Motor neuron (in vitro differentiated cells): ENCODE measurements around the gene RAD51AP2. TPM values are rescaled to one million over a fixed set of nuclear protein-coding genes. Genes with fewer than 3 reads are reported as not detected.
A peak's percentile ranks its signal among the peaks of the same experiment; 100 is the strongest.
"Not testable (repeated sequence)": the region's sequence is repeated elsewhere in the genome, so short reads cannot be mapped to it uniquely, and the experiment has no call there.

Experiments
- ATAC-seq, 8 experiments: fragments of 200-7000 bp; cut with Tn5 transposase; replicated peaks in 6 of 8; 2 replicates each; pipeline ENCODE4 v1.8.0; 2021; ENCODE audit warnings: mild to moderate bottlenecking in 8 of 8, moderate library complexity in 8 of 8
- H3K27ac ChIP-seq, 2 donors: fragments of 250-450 bp; sonication (Bioruptor Pico); 2 replicates each; pipeline ENCODE4 v1.9.0; 2021; ENCODE audit warnings: antibody characterized with exemption in 2 of 2, mild to moderate bottlenecking in 2 of 2, moderate library complexity in 1 of 2
- H3K4me1 ChIP-seq, 2 donors: fragments of 250-450 bp; sonication (Bioruptor Pico); replicated peaks in 1 of 2; 2 replicates each; pipeline ENCODE4 v1.6.1; 2021; ENCODE audit warnings: antibody characterized with exemption in 2 of 2, mild to moderate bottlenecking in 2 of 2, moderate library complexity in 1 of 2
- H3K4me3 ChIP-seq, 5 donors: fragments of 250-450 bp; sonication (Bioruptor Pico); 2 replicates each; pipeline ENCODE4 v1.9.0; 2021; ENCODE audit warnings: antibody characterized with exemption in 5 of 5, mild to moderate bottlenecking in 5 of 5, moderate library complexity in 4 of 5
- WGBS, 10 experiments: fragments of 450-650 bp; shearing (Covaris generic); methylation state at CpG; one replicate each; pipeline ENCODE4 v1.0.0; 2022; 5-methylcytosine and 5-hydroxymethylcytosine counted together
- in situ Hi-C, 9 experiments: fragments of 400-800 bp; cut with MboI; loops; one replicate each; pipeline ENCODE4 v1.15.0; 2021; ENCODE audit warnings: low sequenced_read_pairs in 9 of 9, low pct_unique_long_range_greater_than_20kb in 2 of 9; ENCODE audit not compliant: unreplicated experiment in 9 of 9
- total RNA-seq, 8 experiments: library from RNA; unstranded; fragments of 300-600 nt; gene quantifications; 2 replicates each; pipeline versions ENCODE4 v1.2.3 to v1.2.4, GENCODE V29; 2022

Gene RAD51AP2
- under 1 TPM in 5 of 8 experiments, not detected in 3; 0.21 to 0.81 (median 0.33) TPM for total RNA-seq

- Histone ChIP-seq H3K27ac (no peak within 1 kb of the TSS), H3K4me3 (peak within 1 kb of the TSS; percentile 35 to 48 (median 44)), H3K4me1 (peaks cover 2% of the 10 kb centered on the region in 2 donors)
- in situ Hi-C loops = no loop called here
- ATAC-seq = peak; percentile 94 to 99 (median 97)
- WGBS, 10 experiments = 0 to 46% (median 10%) methylated on average over 2 to 12 of the region's 38 CpGs; no CpG with 5 or more reads in 1 of the 10 experiments
Observed at GRCh38 chr2:17518212-17519154, at the start of gene RAD51AP2. Gene RAD51AP2 (minus strand): TSS chr2:17518440. CDS start chr2:17518415, 25 bp downstream.

- WGBS, 10 experiments = 29 to 90% (median 69%) methylated on average over 1 to 3 of the region's 3 CpGs; no CpG with 5 or more reads in 2 of the 10 experiments
- in situ Hi-C loops, H3K4me1 ChIP-seq, ATAC-seq, H3K4me3 ChIP-seq, H3K27ac ChIP-seq: not testable (repeated sequence)
Observed at GRCh38 chr2:17565726-17566125, 47.5 kb upstream of the RAD51AP2 start.

- in situ Hi-C loops = no loop called here
- no peaks in the 10 kb centered on the region for H3K4me1 ChIP-seq
- H3K4me3 ChIP-seq = no peak overlapping the region
- H3K27ac ChIP-seq = no peak overlapping the region
- 20 to 100% (median 84%) methylated on average over 1 to 3 of the region's 3 CpGs; no CpG with 5 or more reads in 2 of the 10 experiments for WGBS, 10 experiments
- ATAC-seq = no peak
Observed at GRCh38 chr2:17558878-17559277, 40.6 kb upstream of the RAD51AP2 start.

- H3K4me3 ChIP-seq = no peak overlapping the region
- no peak for ATAC-seq
- H3K4me1 ChIP-seq = no peaks in the 10 kb centered on the region
- H3K27ac ChIP-seq = no peak overlapping the region
- in situ Hi-C loops = no loop called here
Observed at GRCh38 chr2:17558053-17558452, 39.8 kb upstream of the RAD51AP2 start.

- in situ Hi-C loops = no loop called here
- WGBS, 10 experiments = 8 to 100% (median 65%) methylated on average over 1 to 5 of the region's 5 CpGs; no CpG with 5 or more reads in 1 of the 10 experiments
- no peak overlapping the region for H3K27ac ChIP-seq
- H3K4me1 ChIP-seq = no peaks in the 10 kb centered on the region
- no peak for ATAC-seq
- H3K4me3 ChIP-seq = no peak overlapping the region
Observed at GRCh38 chr2:17557596-17557995, 39.4 kb upstream of the RAD51AP2 start.

GRCh38 chr2:17555150-17555549 lies 36.9 kb upstream of the RAD51AP2 start:
- Histone ChIP-seq H3K4me3 (no peak overlapping the region), H3K4me1 (no peaks in the 10 kb centered on the region), H3K27ac (no peak overlapping the region)
- WGBS, 10 experiments = 0 to 90% (median 88%) methylated on average over 1 of the region's 1 CpG; no CpG with 5 or more reads in 5 of the 10 experiments
- in situ Hi-C loops = no loop called here
- ATAC-seq = no peak

- in situ Hi-C loops = no loop called here
- 0 to 100% (median 84%) methylated on average over 1 to 2 of the region's 2 CpGs; no CpG with 5 or more reads in 2 of the 10 experiments for WGBS, 10 experiments
- ATAC-seq = no peak
- Histone ChIP-seq H3K4me1 (no peaks in the 10 kb centered on the region), H3K27ac (no peak overlapping the region), H3K4me3 (no peak overlapping the region)
Observed at GRCh38 chr2:17550907-17551306, 32.7 kb upstream of the RAD51AP2 start.

GRCh38 chr2:17547737-17548136 lies 29.5 kb upstream of the RAD51AP2 start:
- 26 to 100% (median 67%) methylated on average over 2 to 5 of the region's 5 CpGs for WGBS, 10 experiments
- ATAC-seq = no peak
- Histone ChIP-seq H3K4me1 (peaks cover 0 to 6% of the 10 kb centered on the region in 2 donors), H3K27ac (no peak overlapping the region), H3K4me3 (no peak overlapping the region)
- in situ Hi-C loops = no loop called here

GRCh38 chr2:17547237-17547636 lies 29.0 kb upstream of the RAD51AP2 start:
- in situ Hi-C loops = no loop called here
- H3K27ac ChIP-seq = no peak overlapping the region
- peaks cover 0 to 8% of the 10 kb centered on the region in 2 donors for H3K4me1 ChIP-seq
- H3K4me3 ChIP-seq = no peak overlapping the region
- 0 to 100% (median 80%) methylated on average over 1 to 2 of the region's 2 CpGs for WGBS, 10 experiments
- no peak for ATAC-seq

GRCh38 chr2:17545680-17546613 lies 27.7 kb upstream of the RAD51AP2 start:
- no peak overlapping the region for H3K4me3 ChIP-seq
- WGBS, 10 experiments = 15 to 78% (median 48%) methylated on average over 1 to 5 of the region's 5 CpGs
- no peak for ATAC-seq
- in situ Hi-C loops = no loop called here
- H3K4me1 ChIP-seq = peaks cover 3 to 14% of the 10 kb centered on the region in 2 donors
- H3K27ac ChIP-seq = no peak overlapping the region

- Histone ChIP-seq H3K4me1 (peaks cover 6 to 14% of the 10 kb centered on the region in 2 donors), H3K4me3 (no peak overlapping the region), H3K27ac (no peak overlapping the region)
- ATAC-seq = peak in 3 of 8 experiments; percentile 3 to 15 (median 11)
- in situ Hi-C loops = no loop called here
- 20 to 100% (median 92%) methylated on average over 1 to 3 of the region's 3 CpGs; no CpG with 5 or more reads in 4 of the 10 experiments for WGBS, 10 experiments
Observed at GRCh38 chr2:17544256-17544655, 26.0 kb upstream of the RAD51AP2 start.

- peaks cover 6 to 14% of the 10 kb centered on the region in 2 donors for H3K4me1 ChIP-seq
- in situ Hi-C loops = no loop called here
- no peak for ATAC-seq
- H3K4me3 ChIP-seq = no peak overlapping the region
- no peak overlapping the region for H3K27ac ChIP-seq
Observed at GRCh38 chr2:17543848-17544247, 25.6 kb upstream of the RAD51AP2 start.

- H3K4me3 ChIP-seq = no peak overlapping the region
- 0 to 90% (median 50%) methylated on average over 1 to 6 of the region's 6 CpGs for WGBS, 10 experiments
- no peak for ATAC-seq
- no peak overlapping the region for H3K27ac ChIP-seq
- H3K4me1 ChIP-seq = peaks cover 6 to 14% of the 10 kb centered on the region in 2 donors
- in situ Hi-C loops = no loop called here
Observed at GRCh38 chr2:17543131-17543660, 25.0 kb upstream of the RAD51AP2 start.
